GM21529 (cell line): ENCODE measurements around the gene SPTBN4.
"Not testable (repeated sequence)": the region's sequence is repeated elsewhere in the genome, so short reads cannot be mapped to it uniquely, and the experiment has no call there.

Experiments used
- ATAC-seq: cut with Tn5 transposase; IDR thresholded peaks from one replicate; pipeline ENCODE4 v1.9.1; 2021; ENCODE audit not compliant: unreplicated experiment

The SPTBN4 gene

GRCh38 chr19:40613690-40614621 lies 147.2 kb downstream of the SPTBN4 start:
- peak; percentile 46 for ATAC-seq

DNA sequence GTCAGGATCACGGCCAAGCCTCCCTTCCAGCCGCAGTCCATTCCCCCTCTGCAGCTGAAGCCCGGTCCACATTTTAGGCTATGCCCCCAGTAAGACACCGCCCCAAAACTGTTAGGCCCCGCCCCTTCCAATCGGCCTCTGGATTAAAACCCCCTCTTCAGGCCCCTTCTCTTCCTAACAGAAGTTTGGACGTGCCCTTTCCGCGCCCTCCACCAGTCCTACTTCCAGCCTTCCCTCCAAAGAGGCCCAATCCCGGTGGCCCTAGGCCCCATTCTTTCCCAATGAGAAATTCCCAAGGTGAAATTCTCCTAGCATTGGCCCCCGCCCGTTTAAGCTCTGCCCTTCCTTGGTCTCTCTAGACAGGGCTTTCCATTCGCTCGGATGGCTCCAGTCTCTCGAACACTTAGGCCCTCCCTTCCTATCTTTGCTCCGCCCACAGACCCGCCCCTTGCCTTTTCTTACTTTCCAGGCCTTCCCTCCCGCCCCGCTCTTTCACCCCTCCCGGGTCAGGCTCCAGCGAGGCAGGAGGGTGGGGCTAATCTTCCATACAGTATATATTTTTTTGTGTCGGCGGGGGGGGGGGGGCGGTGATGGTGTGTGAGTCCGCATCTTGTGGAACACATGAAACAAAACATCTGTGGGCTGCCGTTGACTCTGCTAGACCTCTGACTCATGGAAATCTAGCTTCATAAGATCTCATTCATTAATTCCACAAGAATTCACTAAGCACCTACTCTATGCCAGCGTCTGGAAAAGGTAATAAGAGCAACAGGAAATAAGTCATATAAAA lies 148.0 kb downstream of the SPTBN4 start:
- no peak for ATAC-seq

DNA sequence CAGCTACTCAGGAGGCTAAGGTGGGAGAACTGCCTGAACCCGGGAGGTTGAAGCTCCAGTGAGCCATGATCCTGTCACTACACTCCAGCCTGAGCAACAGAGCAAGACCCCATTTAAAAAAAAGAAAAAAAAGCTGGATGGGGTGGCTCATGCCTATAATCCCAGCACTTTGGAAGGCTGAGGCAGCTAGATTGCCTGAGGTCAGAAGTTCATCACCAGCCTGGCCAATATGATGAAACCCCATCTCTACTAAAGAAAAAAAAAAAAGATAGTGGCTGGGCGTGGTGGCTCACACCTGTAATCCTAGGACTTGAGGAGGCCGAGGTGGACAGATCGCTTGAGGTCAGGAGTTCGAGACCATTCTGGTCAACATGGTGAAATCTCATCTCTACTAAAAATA lies 149.4 kb downstream of the SPTBN4 start:
- no peak for ATAC-seq

DNA sequence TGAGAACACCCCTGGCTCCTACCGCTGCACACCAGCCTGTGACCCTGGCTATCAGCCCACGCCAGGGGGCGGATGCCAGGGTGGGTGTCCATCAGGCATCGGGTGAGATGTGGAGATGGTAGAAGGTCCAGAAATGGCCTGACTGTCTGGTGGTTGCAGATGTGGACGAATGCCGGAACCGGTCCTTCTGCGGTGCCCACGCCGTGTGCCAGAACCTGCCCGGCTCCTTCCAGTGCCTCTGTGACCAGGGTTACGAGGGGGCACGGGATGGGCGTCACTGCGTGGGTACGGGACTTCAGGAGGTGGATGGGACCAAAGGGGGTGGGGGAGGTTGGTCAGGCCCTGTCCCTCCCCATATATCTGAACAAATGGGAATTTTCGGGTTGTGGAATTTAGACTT lies 150.1 kb downstream of the SPTBN4 start:
- ATAC-seq = no peak

DNA sequence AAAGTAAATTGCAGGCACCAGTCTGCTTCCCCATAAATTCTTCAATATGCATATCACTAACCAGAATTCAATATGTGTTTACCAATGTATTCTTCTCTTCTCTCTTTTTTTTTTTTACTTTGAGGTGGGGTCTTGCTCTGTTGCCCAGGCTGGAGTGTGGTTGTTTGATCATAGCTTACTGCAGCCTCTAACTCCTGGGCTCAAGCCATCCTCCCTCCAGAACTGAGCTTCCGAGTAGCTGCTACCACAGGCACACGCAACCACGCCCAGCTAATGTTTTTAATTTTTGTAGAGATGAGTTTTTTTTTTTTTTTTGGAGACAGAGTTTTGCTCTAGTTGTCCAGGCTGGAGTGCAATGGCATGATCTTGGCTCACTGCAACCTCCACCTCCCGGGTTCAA lies 151.2 kb downstream of the SPTBN4 start:
- ATAC-seq = no peak

- ATAC-seq = no peak
These were observed 152.7 kb downstream of the SPTBN4 start for GRCh38 chr19:40619333-40620160.

DNA sequence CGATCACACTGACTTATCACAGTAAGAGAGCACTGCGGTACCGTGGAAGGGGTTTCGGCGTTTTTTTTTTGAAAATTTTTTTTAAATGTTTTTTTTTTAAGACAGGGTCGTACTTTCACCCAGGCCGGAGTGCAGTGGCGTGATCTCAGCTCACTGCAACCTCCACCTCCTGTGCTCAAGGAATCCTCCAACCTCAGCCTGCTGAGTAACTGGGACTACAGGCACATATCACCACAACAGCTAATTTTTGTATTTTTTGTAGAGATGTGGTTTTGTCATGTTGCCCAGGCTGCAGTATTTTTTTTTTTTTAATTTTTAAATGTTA lies 153.3 kb downstream of the SPTBN4 start:
- no peak for ATAC-seq

DNA sequence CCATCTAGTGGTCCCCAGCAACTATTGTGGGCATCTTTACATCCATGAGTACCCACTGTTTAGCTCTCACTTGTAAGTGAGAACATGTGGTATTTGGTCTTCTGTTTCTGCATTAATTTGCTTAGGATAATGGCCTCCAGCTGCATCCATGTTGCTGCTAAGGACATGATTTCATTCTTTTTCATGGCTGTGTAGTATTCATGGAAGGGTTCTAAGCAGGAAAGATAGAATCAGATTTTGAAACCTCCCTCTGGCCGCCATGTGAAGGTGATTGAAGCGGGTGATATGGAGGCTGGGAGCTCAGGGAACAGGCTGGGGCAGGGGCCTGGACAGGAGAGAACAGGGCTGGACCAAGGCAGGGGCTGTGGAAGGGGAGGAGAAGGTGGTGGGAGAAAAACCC lies 154.5 kb downstream of the SPTBN4 start:
- ATAC-seq = no peak

DNA sequence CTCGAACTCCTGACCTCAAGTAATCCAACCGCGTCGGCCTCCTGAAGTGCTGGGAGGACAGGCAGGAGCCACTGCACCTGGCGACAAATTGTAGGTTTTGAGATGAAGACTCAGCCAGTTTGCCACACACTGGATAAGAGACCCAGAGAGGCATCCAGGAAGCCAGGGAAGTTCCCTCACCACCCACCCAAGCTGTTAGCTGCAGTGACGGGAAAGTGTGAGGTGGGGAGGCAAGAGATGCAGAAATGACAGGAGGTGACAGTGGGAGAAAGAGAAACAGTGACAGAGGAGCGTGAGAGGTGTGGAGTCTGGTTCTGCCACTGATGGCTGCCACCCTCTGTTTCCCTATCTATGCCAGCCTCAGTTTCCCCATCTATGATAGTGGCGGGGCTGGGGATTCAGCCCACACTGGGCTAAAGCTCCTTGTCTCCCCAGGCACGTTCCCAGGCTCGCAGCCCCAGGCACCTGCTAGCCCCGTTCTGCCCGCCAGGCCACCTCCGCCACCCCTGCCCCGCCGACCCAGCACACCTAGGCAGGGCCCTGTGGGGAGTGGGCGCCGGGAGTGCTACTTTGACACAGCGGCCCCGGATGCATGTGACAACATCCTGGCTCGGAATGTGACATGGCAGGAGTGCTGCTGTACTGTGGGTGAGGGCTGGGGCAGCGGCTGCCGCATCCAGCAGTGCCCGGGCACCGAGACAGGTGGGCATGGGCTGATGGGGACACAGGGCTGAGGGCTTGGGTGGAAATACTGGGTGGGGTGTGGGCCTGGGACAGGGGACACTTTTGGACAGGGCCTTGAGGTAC lies 155.4 kb downstream of the SPTBN4 start:
- no peak for ATAC-seq

DNA sequence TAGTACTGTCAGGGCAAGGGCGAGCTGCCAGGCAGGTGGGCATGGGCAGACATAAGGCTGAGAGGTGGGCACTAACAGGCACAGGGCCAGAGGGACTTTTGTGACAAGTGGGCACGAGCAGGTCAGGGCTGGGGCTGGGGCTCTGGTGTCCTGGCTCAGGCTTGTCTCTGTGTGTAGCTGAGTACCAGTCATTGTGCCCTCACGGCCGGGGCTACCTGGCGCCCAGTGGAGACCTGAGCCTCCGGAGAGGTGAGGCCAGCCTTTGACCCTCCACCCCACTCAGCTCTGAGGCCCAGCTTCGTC lies 155.9 kb downstream of the SPTBN4 start:
- no peak for ATAC-seq

DNA sequence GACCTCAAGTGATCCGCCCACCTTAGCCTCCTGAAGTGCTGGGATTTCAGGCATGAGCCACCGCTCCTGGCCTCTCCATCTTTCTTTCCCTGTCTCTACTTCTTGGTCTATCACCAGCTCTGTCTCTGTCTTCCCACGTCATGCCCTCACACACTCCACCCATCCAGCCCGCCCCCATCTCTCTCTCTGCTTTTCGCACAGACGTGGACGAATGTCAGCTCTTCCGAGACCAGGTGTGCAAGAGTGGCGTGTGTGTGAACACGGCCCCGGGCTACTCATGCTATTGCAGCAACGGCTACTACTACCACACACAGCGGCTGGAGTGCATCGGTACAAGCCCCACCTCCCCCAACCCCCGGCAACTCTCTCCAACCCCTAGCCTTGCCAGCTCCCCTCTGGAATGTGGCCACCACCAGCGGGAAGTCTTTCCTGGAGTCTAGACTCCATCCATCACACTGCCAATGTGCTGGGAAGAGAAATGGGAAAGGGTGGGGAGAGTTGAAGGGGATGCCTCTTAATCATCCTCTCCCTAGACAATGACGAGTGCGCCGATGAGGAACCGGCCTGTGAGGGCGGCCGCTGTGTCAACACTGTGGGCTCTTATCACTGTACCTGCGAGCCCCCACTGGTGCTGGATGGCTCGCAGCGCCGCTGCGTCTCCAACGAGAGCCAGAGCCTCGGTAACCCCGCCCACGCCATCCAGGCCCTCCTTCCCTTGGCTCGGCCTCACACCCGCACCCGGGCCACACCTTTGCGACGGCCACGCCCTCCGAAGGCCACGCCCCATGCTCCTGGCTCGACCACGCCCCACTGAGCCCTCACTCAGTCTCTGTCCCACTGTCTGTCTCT lies 156.8 kb downstream of the SPTBN4 start:
- ATAC-seq = no peak

GRCh38 chr19:40624369-40625153 lies 157.8 kb downstream of the SPTBN4 start:
- ATAC-seq = not testable (repeated sequence)

- no peak for ATAC-seq
These were observed 158.8 kb downstream of the SPTBN4 start for GRCh38 chr19:40625406-40626120.
